AG10803 (cell line): ENCODE data around the gene EGFL7.
A peak's percentile ranks its signal among the peaks of the same experiment; 100 is the strongest.
"Not testable (repeated sequence)": the region's sequence is repeated elsewhere in the genome, so short reads cannot be mapped to it uniquely, and the experiment has no call there.

Source experiments
- DNase-seq: peaks from one replicate; pipeline ENCODE4 v3.0.0; 2010; ENCODE audit warnings: low read depth
- H3K4me3 ChIP-seq: 2 replicates; pipeline ENCODE4 v1.5.1; 2011; ENCODE audit warnings: mild to moderate bottlenecking, low read length, control low read depth
- CTCF ChIP-seq: conservative IDR thresholded peaks from 2 replicates; pipeline ENCODE4 v1.5.1; 2011; ENCODE audit warnings: mild to moderate bottlenecking, low read length, control low read depth, inconsistent platforms

Gene EGFL7

GRCh38 chr9:136629879-136630661, 32.6 kb upstream of the EGFL7 start:
- peak; percentile 22 for DNase-seq
- H3K4me3 ChIP-seq: no peak overlapping the region
- peak; percentile 49 for TF ChIP-seq CTCF

- no peak for TF ChIP-seq CTCF
- no peak overlapping the region for H3K4me3 ChIP-seq
- DNase-seq: no peak
Measured at GRCh38 chr9:136630662-136630992, 32.1 kb upstream of the EGFL7 start.

- no peak overlapping the region for H3K4me3 ChIP-seq
- DNase-seq: peak; percentile 77
- peak; percentile 86 for TF ChIP-seq CTCF
Measured at GRCh38 chr9:136631038-136632000, 31.4 kb upstream of the EGFL7 start.

- not testable (repeated sequence) for H3K4me3 ChIP-seq, DNase-seq
Measured at GRCh38 chr9:136632072-136632471, 30.6 kb upstream of the EGFL7 start.

GRCh38 chr9:136632491-136633106, 30.1 kb upstream of the EGFL7 start:
- not testable (repeated sequence) for DNase-seq, H3K4me3 ChIP-seq

- no peak for DNase-seq
- no peak for TF ChIP-seq CTCF
- no peak overlapping the region for H3K4me3 ChIP-seq
Measured at GRCh38 chr9:136634904-136635303, 27.8 kb upstream of the EGFL7 start.

GRCh38 chr9:136640171-136641111, 22.3 kb upstream of the EGFL7 start:
- no peak for DNase-seq
- no peak for TF ChIP-seq CTCF
- no peak overlapping the region for H3K4me3 ChIP-seq
